MM.1S (cell line): Measurements from ENCODE around the gene ARPP21.

ENCODE experiments used
- DNase-seq: peaks from one replicate; pipeline ENCODE4 v3.0.0-alpha.2; 2015
- H2AFZ ChIP-seq: fragments of 300-600 bp; sonication (generic); 2 replicates; pipeline ENCODE4 v1.6.0; 2016; ENCODE audit warnings: antibody characterized with exemption, low read length
- H3F3A ChIP-seq: fragments of 300-600 bp; sonication (generic); 2 replicates; pipeline ENCODE4 v1.6.1; 2016; ENCODE audit warnings: mild to moderate bottlenecking, antibody characterized with exemption, low read length, moderate library complexity, mixed read lengths; ENCODE audit not compliant: insufficient read depth
- H3K27ac ChIP-seq: fragments of 300-600 bp; sonication (generic); 2 replicates; pipeline ENCODE4 v1.5.1; 2016; ENCODE audit warnings: mild to moderate bottlenecking, low read length
- H3K27me3 ChIP-seq: fragments of 300-600 bp; sonication (generic); replicated peaks from 2 replicates; pipeline ENCODE4 v1.6.0; 2016; ENCODE audit warnings: low read length; ENCODE audit not compliant: insufficient read depth
- H3K36me3 ChIP-seq: fragments of 300-600 bp; sonication (generic); replicated peaks from 2 replicates; pipeline ENCODE4 v1.6.1; 2016; ENCODE audit warnings: mild to moderate bottlenecking, low read length, mixed read lengths; ENCODE audit not compliant: insufficient read depth
- H3K4me1 ChIP-seq: fragments of 300-600 bp; sonication (generic); 2 replicates; pipeline ENCODE4 v1.6.1; 2016; ENCODE audit warnings: low read length, mixed read lengths
- H3K4me2 ChIP-seq: fragments of 300-600 bp; sonication (generic); 2 replicates; pipeline ENCODE4 v1.6.0; 2016; ENCODE audit warnings: low read depth, low read length
- H3K4me3 ChIP-seq: fragments of 300-600 bp; sonication (generic); 2 replicates; pipeline ENCODE4 v1.5.1; 2016; ENCODE audit warnings: low read length, mixed read lengths
- H3K79me2 ChIP-seq: fragments of 300-600 bp; sonication (generic); 2 replicates; pipeline ENCODE4 v1.6.1; 2016; ENCODE audit warnings: mixed run types, low read length, mixed read lengths
- H3K9ac ChIP-seq: fragments of 300-600 bp; sonication (generic); 2 replicates; pipeline ENCODE4 v1.6.1; 2016; ENCODE audit warnings: low read length, mixed read lengths
- H3K9me2 ChIP-seq: fragments of 300-600 bp; sonication (generic); replicated peaks from 2 replicates; pipeline ENCODE4 v1.6.1; 2016; ENCODE audit warnings: mild to moderate bottlenecking, low read length, mixed read lengths; ENCODE audit not compliant: insufficient read depth
- H3K9me3 ChIP-seq: fragments of 300-600 bp; sonication (generic); replicated peaks from 2 replicates; pipeline ENCODE4 v1.6.1; 2016; ENCODE audit warnings: mild to moderate bottlenecking, low read length, mixed read lengths; ENCODE audit not compliant: insufficient read depth
- H4K20me1 ChIP-seq: fragments of 300-600 bp; sonication (generic); 2 replicates; pipeline ENCODE4 v1.6.1; 2016; ENCODE audit warnings: mild to moderate bottlenecking, low read length, moderate library complexity, mixed read lengths; ENCODE audit not compliant: insufficient read depth
- EZH2 ChIP-seq: fragments of 300-600 bp; sonication (generic); optimal IDR thresholded peaks from 2 replicates; pipeline ENCODE3; 2017; ENCODE audit warnings: low read depth, mild to moderate bottlenecking, antibody characterized with exemption, low read length, mixed read lengths
- EZH2phosphoT487 ChIP-seq: fragments of 300-600 bp; sonication (generic); IDR thresholded peaks from 2 replicates; pipeline ENCODE4 v1.6.1; 2018; ENCODE audit warnings: antibody characterized with exemption, low read length
- TF ChIP-seq, protein P1 (sequence below): fragments of 300-600 bp; sonication (generic); IDR thresholded peaks from 2 replicates; pipeline ENCODE4 v1.5.1; 2016; ENCODE audit warnings: antibody characterized with exemption, low read length, mixed read lengths

ARPP21 gene

DNA sequence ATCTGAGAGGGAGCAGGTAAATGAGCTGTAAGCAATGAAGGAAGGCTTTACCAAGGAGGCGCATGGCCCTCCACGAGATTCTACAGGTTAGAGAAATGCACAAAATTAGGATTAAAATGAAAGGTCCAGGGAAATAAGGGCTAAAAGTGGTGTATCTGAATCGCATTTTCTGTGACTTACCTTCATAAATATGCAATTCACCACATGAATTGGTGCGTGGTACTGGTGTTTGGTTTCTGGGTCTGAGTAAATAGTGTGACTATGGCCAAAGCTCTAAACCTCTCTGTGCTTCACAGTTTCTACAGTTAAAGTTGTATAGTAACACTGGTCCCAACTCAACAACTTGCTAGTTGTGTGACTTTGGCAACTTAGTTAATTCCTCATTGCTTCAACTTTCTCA, 8.1 kb downstream of the ARPP21 start:
- Histone ChIP-seq H3K36me3 (no peaks in the 10 kb centered on the region), H3K4me3 (no peak overlapping the region), H3K27ac (no peak overlapping the region), H2AFZ (no peak overlapping the region), H3K27me3 (no peaks in the 10 kb centered on the region), H3F3A (no peaks in the 10 kb centered on the region), H3K79me2 (no peaks in the 10 kb centered on the region), H3K4me2 (no peak overlapping the region), H4K20me1 (no peaks in the 10 kb centered on the region), H3K9me3 (no peaks in the 10 kb centered on the region), H3K9ac (no peak overlapping the region), H3K4me1 (no peaks in the 10 kb centered on the region), H3K9me2 (no peaks in the 10 kb centered on the region)
- TF ChIP-seq EZH2 (no peak), EZH2phosphoT487 (no peak)
- TF ChIP-seq, protein P1, sequence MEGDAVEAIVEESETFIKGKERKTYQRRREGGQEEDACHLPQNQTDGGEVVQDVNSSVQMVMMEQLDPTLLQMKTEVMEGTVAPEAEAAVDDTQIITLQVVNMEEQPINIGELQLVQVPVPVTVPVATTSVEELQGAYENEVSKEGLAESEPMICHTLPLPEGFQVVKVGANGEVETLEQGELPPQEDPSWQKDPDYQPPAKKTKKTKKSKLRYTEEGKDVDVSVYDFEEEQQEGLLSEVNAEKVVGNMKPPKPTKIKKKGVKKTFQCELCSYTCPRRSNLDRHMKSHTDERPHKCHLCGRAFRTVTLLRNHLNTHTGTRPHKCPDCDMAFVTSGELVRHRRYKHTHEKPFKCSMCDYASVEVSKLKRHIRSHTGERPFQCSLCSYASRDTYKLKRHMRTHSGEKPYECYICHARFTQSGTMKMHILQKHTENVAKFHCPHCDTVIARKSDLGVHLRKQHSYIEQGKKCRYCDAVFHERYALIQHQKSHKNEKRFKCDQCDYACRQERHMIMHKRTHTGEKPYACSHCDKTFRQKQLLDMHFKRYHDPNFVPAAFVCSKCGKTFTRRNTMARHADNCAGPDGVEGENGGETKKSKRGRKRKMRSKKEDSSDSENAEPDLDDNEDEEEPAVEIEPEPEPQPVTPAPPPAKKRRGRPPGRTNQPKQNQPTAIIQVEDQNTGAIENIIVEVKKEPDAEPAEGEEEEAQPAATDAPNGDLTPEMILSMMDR = no peak
- DNase-seq = no peak

DNA sequence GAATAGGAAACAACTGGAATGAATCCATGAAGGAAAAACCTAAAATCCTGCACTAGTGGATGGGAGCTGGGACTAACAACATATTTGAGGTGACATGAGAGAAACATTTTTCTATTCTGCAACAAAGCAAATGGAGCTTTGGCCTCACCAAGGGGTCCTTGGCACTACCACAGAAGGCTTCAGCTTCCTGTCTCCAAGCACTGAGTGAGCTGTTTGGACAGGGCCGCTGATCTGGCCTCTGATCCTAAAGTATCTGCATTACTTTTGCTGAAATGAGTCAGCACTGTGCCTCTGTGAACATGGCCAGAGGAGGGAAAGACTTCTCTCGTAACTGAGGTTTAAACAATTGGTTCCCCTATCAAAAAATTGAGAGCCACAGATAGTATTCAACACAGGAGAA, 9.0 kb downstream of the ARPP21 start:
- Histone ChIP-seq H3K27ac (no peak overlapping the region), H3K4me2 (no peak overlapping the region), H3K9me2 (no peaks in the 10 kb centered on the region), H3K9me3 (no peaks in the 10 kb centered on the region), H4K20me1 (no peaks in the 10 kb centered on the region), H2AFZ (no peak overlapping the region), H3K9ac (no peak overlapping the region), H3K27me3 (no peaks in the 10 kb centered on the region), H3K36me3 (no peaks in the 10 kb centered on the region), H3F3A (no peaks in the 10 kb centered on the region), H3K4me3 (no peak overlapping the region), H3K4me1 (no peaks in the 10 kb centered on the region), H3K79me2 (no peaks in the 10 kb centered on the region)
- TF ChIP-seq EZH2 (no peak), EZH2phosphoT487 (no peak)
- TF ChIP-seq, protein P1 = no peak
- DNase-seq = no peak

DNA sequence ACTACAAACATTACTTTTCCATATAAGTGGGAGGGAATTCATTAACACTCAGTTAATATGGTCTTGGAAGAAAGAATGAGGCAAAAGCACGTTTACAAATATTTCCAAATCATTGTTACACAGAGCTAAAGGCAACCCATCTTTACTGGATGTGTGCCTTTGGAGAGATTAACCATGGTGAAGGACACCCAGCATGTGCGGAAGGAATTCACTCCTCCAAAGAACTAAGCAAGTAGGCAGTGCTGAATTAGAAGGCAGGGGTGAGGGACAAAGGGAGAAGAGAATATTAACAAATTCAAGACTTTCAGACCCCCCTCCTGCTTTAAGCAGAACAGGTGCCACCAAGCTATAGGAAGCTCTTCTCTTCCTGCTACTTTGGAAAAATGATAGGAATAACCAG, 10.1 kb downstream of the ARPP21 start:
- H3K4me3 ChIP-seq = no peak overlapping the region
- no peak overlapping the region for H3K9ac ChIP-seq
- no peaks in the 10 kb centered on the region for H3K9me3 ChIP-seq
- no peaks in the 10 kb centered on the region for H4K20me1 ChIP-seq
- H2AFZ ChIP-seq = no peak overlapping the region
- H3K36me3 ChIP-seq = no peaks in the 10 kb centered on the region
- no peaks in the 10 kb centered on the region for H3K9me2 ChIP-seq
- DNase-seq = no peak
- H3K4me1 ChIP-seq = no peaks in the 10 kb centered on the region
- no peaks in the 10 kb centered on the region for H3K27me3 ChIP-seq
- TF ChIP-seq EZH2phosphoT487 = no peak
- TF ChIP-seq, protein P1 = no peak
- TF ChIP-seq EZH2 = no peak
- H3K79me2 ChIP-seq = no peaks in the 10 kb centered on the region
- H3K4me2 ChIP-seq = no peak overlapping the region
- H3F3A ChIP-seq = no peaks in the 10 kb centered on the region
- no peak overlapping the region for H3K27ac ChIP-seq
